Esophagus squamous epithelium (tissue), 4 donors: Measurements from ENCODE around the gene ADGRD1.

Experiments
- POLR2A ChIP-seq, 4 donors: fragments of 450-650 bp; IDR thresholded peaks; one replicate each; pipeline ENCODE4 v1.6.1; 2017; ENCODE audit warnings: antibody characterized with exemption in 4 of 4, mild to moderate bottlenecking in 4 of 4, moderate library complexity in 3 of 4
- TF ChIP-seq, protein P1 (sequence below), 6 experiments: fragments of 450-650 bp in 4 of 6; fragments of 200-600 bp in 2 of 6; sonication (generic) in 2 of 6; IDR thresholded peaks; one replicate each; pipeline ENCODE4 v1.5.1; 2016 to 2019; ENCODE audit warnings: antibody characterized with exemption in 6 of 6, mild to moderate bottlenecking in 4 of 6, moderate library complexity in 4 of 6

DNA sequence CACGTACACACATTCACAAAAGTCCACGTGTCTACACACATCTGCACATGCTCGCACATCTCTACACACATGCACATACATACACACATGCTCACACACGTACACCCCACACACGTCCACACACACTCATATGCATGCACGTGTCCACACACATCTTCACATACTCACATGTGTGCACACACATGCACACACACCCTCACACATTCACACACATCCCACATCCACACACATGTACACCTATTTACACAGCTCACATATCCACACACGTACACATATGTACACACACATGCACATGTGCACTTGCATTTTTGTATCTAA is 3.6 kb downstream of the ADGRD1 start:
- TF ChIP-seq, protein P1, sequence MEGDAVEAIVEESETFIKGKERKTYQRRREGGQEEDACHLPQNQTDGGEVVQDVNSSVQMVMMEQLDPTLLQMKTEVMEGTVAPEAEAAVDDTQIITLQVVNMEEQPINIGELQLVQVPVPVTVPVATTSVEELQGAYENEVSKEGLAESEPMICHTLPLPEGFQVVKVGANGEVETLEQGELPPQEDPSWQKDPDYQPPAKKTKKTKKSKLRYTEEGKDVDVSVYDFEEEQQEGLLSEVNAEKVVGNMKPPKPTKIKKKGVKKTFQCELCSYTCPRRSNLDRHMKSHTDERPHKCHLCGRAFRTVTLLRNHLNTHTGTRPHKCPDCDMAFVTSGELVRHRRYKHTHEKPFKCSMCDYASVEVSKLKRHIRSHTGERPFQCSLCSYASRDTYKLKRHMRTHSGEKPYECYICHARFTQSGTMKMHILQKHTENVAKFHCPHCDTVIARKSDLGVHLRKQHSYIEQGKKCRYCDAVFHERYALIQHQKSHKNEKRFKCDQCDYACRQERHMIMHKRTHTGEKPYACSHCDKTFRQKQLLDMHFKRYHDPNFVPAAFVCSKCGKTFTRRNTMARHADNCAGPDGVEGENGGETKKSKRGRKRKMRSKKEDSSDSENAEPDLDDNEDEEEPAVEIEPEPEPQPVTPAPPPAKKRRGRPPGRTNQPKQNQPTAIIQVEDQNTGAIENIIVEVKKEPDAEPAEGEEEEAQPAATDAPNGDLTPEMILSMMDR (IDR thresholded peaks at IDR 0.05), result no peak
- TF ChIP-seq POLR2A (IDR thresholded peaks at IDR 0.05), result no peak
